Right cardiac atrium (tissue), 5 donors: ENCODE measurements around the gene LRRC23. TPM values are rescaled to one million over a fixed set of nuclear protein-coding genes. Genes with fewer than 3 reads are reported as not detected.
"Not testable (repeated sequence)": the region's sequence is repeated elsewhere in the genome, so short reads cannot be mapped to it uniquely, and the experiment has no call there.

Experiments used
- ATAC-seq, 2 donors: fragments of 200-7000 bp; cut with Tn5 transposase; one replicate each; pipeline versions ENCODE4 v1.8.0 to v1.9.1; 2020; ENCODE audit warnings: moderate library complexity in 2 of 2, mild to moderate bottlenecking in 1 of 2
- DNase-seq, 3 donors: peaks; one replicate each; pipeline ENCODE4 v3.0.0-alpha.2; 2020
- H3K27ac ChIP-seq: one replicate; pipeline ENCODE4 v1.5.1; 2013; ENCODE audit warnings: mild to moderate bottlenecking, low read length, control low read depth, moderate library complexity
- H3K27me3 ChIP-seq: one replicate; pipeline ENCODE4 v1.6.1; 2013; ENCODE audit not compliant: control insufficient read depth, insufficient read depth
- H3K4me1 ChIP-seq: one replicate; pipeline ENCODE4 v1.6.1; 2013; ENCODE audit warnings: low read length; ENCODE audit not compliant: control insufficient read depth, insufficient read depth
- H3K4me3 ChIP-seq: one replicate; pipeline ENCODE4 v1.5.1; 2013; ENCODE audit warnings: low read length, control low read depth
- H3K9me3 ChIP-seq: one replicate; pipeline ENCODE4 v1.6.1; 2013; ENCODE audit warnings: low read length; ENCODE audit not compliant: control insufficient read depth
- WGBS: extraction: QIAGEN DNeasy Blood & Tissue Kit; methylation state at CpG from one replicate; pipeline ENCODE4 v1.1.7; 2013; 5-methylcytosine and 5-hydroxymethylcytosine counted together
- intact Hi-C, 4 donors: fragments of 100-400 bp; cut with DNase I; formaldehyde crosslinking; loops; one replicate each; pipeline versions ENCODE4 v1.11.0 to v1.14.0; 2022 to 2023
- polyA plus RNA-seq: library from polyadenylated mRNA; stranded (reverse); fragments of 200-250 nt; gene quantifications from one replicate; pipeline ENCODE4 v1.2.3, GENCODE V29; 2013
- total RNA-seq, 4 donors: library from RNA; stranded (reverse); fragmentation: NEBNext Ultra II Directional; extraction: Animal tissue kit (Norgen Biotek cat#: 25700); gene quantifications; one replicate each; pipeline ENCODE4 v1.2.1, GENCODE V29; 2021
- donor health status: healthy with polysubstance abuse.
- donor health status: DM: no; HTN: yes; CAD: no.
- donor health status: DM: no; HTN: no; CAD: no.
- donor health status: DM: no; HTN: yes; CAD: no; lungs with severe emphysema.
- donor health status: DM: yes; HTN: yes; CAD: no.

LRRC23 gene
- total and polyA plus RNA-seq, 5 donors, result 11.4 to 15.0 (median 12.7) TPM

DNA sequence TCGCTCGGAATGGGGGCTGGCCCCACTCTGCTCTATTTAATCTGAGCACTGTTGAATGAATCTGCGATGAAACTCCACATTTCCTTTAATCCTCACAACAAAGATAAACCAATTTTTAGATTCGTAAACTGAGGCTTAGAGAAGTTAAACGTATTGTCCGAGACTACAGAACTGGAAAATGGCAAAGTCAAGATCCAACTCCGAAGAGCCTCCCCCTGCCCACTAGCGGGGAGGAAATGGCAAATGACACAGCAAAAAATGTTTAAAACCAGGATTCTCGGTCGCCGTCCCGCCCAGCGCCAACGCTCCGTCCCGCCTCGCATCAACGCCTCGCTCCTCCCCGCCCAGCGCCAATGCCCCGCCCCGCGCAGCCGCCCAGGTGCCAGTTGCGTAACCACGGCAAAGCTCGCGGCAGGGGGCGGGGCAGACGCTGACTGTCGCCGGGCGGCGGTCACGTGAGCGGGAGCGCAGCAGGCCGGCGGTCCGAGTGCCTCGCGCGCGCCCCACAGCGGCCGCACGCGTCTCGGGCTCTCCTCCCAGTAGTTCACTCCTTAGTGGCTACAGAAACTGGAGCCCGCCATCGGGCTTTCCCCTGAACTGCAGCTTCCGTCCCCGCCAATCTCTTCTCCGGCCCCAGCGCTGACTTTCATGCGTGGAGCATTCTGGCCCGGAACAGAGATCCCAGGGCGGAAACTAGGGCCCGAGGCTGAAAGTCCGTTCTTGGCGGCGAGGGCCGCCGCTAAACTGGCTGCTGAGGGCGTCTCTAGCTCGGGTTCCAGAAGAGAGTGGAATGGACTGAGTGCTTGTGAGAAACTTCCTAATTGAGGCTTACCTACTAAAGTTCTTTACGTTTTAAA, 13.6 kb upstream of the LRRC23 start:
- 1% methylated on average over 68 of the region's 68 CpGs for WGBS

GRCh38 chr12:6891646-6892001, 13.0 kb upstream of the LRRC23 start:
- no peaks in the 10 kb centered on the region for H3K27me3 ChIP-seq
- H3K4me3 ChIP-seq, result peak overlapping the region; percentile 63
- peak overlapping the region; percentile 96 for H3K27ac ChIP-seq
- DNase-seq (no peak), ATAC-seq (peak; percentile 5 to 7)
- peaks cover 2% of the 10 kb centered on the region for H3K4me1 ChIP-seq
- intact Hi-C loops, result no loop called here
- WGBS, result 86% methylated on average over 5 of the region's 5 CpGs
- H3K9me3 ChIP-seq, result no peaks in the 10 kb centered on the region

More for the DNA sequence above, 13.6 kb upstream of the LRRC23 start:
- H3K4me3 ChIP-seq, result peak overlapping the region; percentile 63
- peaks cover 2% of the 10 kb centered on the region for H3K4me1 ChIP-seq
- intact Hi-C loops, result no loop called here
- ATAC-seq (peak; percentile 97 to 98), DNase-seq (peak; percentile 98 to 100 (median 100))
- no peaks in the 10 kb centered on the region for H3K27me3 ChIP-seq
- H3K9me3 ChIP-seq, result no peaks in the 10 kb centered on the region
- H3K27ac ChIP-seq, result peak overlapping the region; percentile 96

DNA sequence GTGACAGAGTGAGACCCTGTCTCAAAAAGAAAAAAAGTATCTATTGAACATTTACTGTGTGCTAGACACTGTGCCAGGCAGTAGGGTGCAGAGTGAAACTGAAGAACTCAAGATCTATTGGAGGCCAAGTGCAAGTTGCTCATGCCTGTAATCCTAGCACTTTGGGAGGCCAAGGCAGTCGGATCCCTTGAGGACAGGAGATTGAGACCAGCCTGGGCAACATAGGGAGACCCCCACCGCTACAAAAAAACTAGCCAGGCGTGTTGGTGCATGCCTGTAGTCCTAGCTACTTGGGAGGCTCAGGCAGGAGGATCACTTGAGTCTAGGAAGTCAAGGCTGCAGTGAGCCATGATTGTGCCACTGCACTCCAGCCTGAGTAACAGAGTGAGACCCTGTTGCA, 11.9 kb upstream of the LRRC23 start:
- H3K27ac ChIP-seq, H3K4me1 ChIP-seq, ATAC-seq, H3K4me3 ChIP-seq, intact Hi-C loops, H3K9me3 ChIP-seq, H3K27me3 ChIP-seq, DNase-seq: not testable (repeated sequence)
- WGBS, result 93% methylated on average over 3 of the region's 3 CpGs

DNA sequence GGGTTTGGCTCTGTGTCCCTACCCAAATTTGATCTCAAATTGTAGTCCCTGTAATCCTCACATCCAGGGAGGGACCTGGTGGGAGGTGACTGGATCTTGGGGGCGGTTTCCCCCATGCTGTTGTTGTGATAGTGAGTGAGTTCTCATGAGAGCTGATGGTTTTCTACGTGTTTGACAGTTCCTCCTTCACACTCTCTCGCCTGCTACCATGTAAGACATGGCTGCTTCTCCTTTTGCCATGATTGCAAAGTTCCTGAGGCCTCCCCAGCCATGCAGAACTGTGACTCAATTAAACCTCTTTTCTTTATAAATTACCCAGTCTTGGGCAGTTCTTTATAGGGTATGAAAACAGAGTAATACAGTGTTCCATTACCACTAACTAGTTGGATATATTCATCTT, 10.3 kb upstream of the LRRC23 start:
- DNase-seq, result no peak
- Histone ChIP-seq H3K4me1 (peaks cover 2% of the 10 kb centered on the region), H3K9me3 (no peaks in the 10 kb centered on the region), H3K27ac (no peak overlapping the region), H3K4me3 (no peak overlapping the region), H3K27me3 (no peaks in the 10 kb centered on the region)
- ATAC-seq, result no peak
- intact Hi-C loops, result no loop called here
- 76% methylated on average over 3 of the region's 3 CpGs for WGBS

DNA sequence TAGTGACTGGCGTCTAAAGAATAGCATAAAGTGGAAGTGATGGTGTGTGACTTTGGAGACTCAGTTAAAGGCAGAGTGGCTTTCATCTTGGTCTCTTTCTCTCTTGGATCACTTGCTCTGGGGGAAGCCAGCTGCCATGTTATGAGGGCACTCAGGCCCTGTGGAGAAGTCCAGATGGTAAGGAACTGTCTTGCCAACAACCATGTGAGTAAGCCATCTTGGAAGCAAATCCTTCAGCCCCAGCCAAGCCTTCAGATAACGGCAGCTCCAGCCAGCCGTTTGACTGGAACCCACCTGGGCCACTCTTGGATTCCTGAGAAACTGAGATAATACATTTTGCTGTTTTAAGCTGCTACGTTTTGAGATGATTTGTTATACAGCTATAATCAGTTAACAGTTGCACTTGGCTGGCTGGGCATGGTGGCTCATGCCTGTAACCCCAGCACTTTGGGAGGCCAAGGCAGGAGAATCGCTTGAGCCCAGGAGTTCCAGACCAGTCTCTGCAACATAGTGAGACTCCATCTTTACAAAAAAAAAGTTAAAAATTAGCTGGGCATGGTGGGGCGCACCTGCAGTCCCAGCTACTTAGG, 7.7 kb upstream of the LRRC23 start:
- Histone ChIP-seq H3K4me3 (no peak overlapping the region), H3K27ac (no peak overlapping the region), H3K9me3 (no peaks in the 10 kb centered on the region), H3K4me1 (no peaks in the 10 kb centered on the region), H3K27me3 (no peaks in the 10 kb centered on the region)
- no peak for ATAC-seq
- DNase-seq, result no peak
- WGBS, result 75% methylated on average over 6 of the region's 6 CpGs
- intact Hi-C loops, result no loop called here

DNA sequence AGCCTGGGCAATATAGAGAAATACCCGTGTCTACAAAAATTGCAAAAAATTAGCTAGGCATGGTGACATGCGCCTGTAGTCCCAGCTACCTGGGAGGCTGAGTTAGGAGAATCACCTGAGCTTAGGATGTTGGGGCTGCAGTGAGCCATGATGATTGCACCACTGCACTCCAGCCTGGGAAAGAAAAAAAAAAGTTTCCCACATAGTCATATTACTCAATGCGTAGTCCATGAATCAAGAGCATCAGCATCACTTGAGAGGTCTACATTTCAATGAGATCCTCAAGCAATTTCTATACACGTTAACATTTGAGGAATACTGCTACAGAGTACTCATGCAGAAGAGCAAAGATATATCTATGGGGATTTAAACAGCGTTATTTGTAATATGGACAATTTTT, 5.2 kb upstream of the LRRC23 start:
- intact Hi-C loops, result no loop called here
- 70% methylated on average over 5 of the region's 5 CpGs for WGBS
- Histone ChIP-seq H3K4me3 (no peak overlapping the region), H3K9me3 (no peaks in the 10 kb centered on the region), H3K4me1 (no peaks in the 10 kb centered on the region), H3K27ac (no peak overlapping the region), H3K27me3 (no peaks in the 10 kb centered on the region)
- no peak for DNase-seq
- ATAC-seq, result no peak

GRCh38 chr12:6899837-6900519, 4.6 kb upstream of the LRRC23 start:
- 47% methylated on average over 10 of the region's 10 CpGs for WGBS
- ATAC-seq, result peak; percentile 42 to 66
- H3K4me3 ChIP-seq, result no peak overlapping the region
- peak; percentile 76 to 85 (median 80) for DNase-seq
- intact Hi-C loops, result no loop called here
- H3K9me3 ChIP-seq, result no peaks in the 10 kb centered on the region
- no peaks in the 10 kb centered on the region for H3K27me3 ChIP-seq
- no peak overlapping the region for H3K27ac ChIP-seq
- H3K4me1 ChIP-seq, result no peaks in the 10 kb centered on the region

DNA sequence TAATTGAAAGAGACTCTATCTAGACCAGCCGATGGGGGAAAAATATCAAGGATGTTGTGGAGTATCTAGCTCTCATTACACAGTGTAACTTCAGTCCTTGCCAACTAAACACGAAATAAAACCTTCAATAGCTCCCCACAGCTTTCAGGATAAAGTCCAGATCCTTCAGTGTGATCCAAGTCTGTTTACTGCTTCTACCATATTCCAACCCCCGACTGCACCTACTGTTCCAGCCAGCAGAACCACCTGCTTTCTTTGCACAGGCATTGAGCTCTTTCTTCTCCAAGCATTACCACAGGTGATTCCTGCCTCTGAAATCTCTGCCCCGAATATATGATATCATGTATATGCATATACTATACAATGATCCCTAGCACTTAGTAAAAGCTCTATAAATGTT, 2.2 kb upstream of the LRRC23 start:
- Histone ChIP-seq H3K27me3 (no peaks in the 10 kb centered on the region), H3K4me3 (no peak overlapping the region), H3K4me1 (no peaks in the 10 kb centered on the region), H3K27ac (no peak overlapping the region), H3K9me3 (no peaks in the 10 kb centered on the region)
- ATAC-seq (no peak), DNase-seq (no peak)
- 83% methylated on average over 4 of the region's 4 CpGs for WGBS
- intact Hi-C loops, result no loop called here

- intact Hi-C loops, result no loop called here
- Histone ChIP-seq H3K27ac (no peak overlapping the region), H3K4me3 (no peak overlapping the region)
Measured at GRCh38 chr12:6903722-6904121, 900 bp upstream of the LRRC23 start.

DNA sequence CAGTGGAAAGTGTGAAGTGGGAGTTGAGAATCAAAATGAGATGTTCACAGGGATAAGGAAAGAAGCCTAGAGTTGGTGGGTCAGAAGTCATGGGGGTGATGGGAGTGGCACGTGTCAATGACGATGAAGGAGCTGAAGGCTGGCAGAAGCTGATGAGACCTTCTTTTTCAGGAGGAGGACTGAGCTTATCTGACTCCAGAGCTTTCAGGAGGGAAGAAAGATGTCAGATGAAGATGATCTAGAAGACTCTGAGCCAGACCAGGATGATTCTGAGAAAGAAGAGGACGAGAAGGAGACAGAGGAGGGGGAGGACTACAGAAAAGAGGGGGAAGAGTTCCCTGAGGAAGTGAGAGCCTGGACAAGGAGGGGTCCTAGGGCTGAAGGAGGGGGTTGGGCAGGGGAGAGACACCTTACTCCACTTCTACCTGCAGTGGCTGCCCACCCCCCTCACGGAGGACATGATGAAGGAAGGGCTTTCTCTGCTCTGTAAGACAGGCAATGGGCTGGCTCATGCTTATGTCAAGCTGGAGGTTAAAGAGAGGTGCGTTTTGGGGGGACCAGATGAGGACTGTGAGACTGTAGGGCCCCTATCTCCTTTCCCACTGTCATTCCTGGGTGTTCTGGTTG, 905 bp downstream of the LRRC23 start:
- ATAC-seq (no peak), DNase-seq (no peak)
- Histone ChIP-seq H3K27me3 (no peaks in the 10 kb centered on the region), H3K27ac (peak overlapping the region; percentile 69), H3K4me3 (peak overlapping the region; percentile 60), H3K4me1 (no peaks in the 10 kb centered on the region), H3K9me3 (no peaks in the 10 kb centered on the region)
- WGBS, result 58% methylated on average over 5 of the region's 5 CpGs
- intact Hi-C loops, result no loop called here

More at GRCh38 chr12:6903722-6904121, 900 bp upstream of the LRRC23 start:
- no peak for ATAC-seq
- Histone ChIP-seq H3K9me3 (no peaks in the 10 kb centered on the region), H3K27me3 (no peaks in the 10 kb centered on the region), H3K4me1 (no peaks in the 10 kb centered on the region)
- no peak for DNase-seq
- 78% methylated on average over 1 of the region's 1 CpG for WGBS

DNA sequence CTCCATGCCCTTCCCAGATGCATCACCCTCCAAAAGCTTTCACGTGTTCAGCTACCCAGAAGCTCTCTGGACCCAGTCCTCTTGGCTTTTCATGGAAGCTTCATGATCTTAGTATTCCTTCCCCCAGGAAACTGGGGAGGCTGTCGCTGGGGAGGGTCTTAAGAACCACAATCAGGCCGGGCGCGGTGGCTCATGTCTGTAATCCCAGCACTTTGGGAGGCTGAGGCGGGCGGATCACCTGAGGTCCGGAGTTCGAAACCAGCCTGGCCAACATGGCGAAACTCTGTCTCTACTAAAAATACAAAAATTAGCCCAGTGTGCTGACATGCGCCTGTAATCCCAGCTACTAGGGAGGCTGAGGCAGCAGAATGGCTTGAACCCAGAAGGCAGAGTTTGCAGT, 3.5 kb downstream of the LRRC23 start:
- H3K9me3 ChIP-seq, DNase-seq, ATAC-seq, intact Hi-C loops, H3K27me3 ChIP-seq, H3K27ac ChIP-seq, H3K4me3 ChIP-seq, H3K4me1 ChIP-seq: not testable (repeated sequence)
- 94% methylated on average over 11 of the region's 11 CpGs for WGBS
